Spleen (tissue), 7 donors: ENCODE measurements around the gene CLMN.

Experiments
- CTCF ChIP-seq, 11 experiments: fragments of 200-600 bp in 7 of 11; fragments of 450-650 bp in 4 of 11; sonication (generic) in 4 of 11; IDR thresholded peaks in 8 of 11; conservative IDR thresholded peaks in 3 of 11; 1 replicate in 7 of 11; 2 replicates in 4 of 11; pipeline versions ENCODE4 v1.4.0 to v1.8.0; 2016 to 2021; ENCODE audit warnings: antibody characterized with exemption in 11 of 11, inconsistent platforms in 4 of 11, mild to moderate bottlenecking in 1 of 11
- POLR2A ChIP-seq, 3 donors: fragments of 450-650 bp; IDR thresholded peaks; one replicate each; pipeline ENCODE4 v1.5.1; 2017; ENCODE audit warnings: antibody characterized with exemption in 3 of 3, mild to moderate bottlenecking in 1 of 3
- POLR2AphosphoS5 ChIP-seq, 3 donors: sonication (generic); formaldehyde crosslinking; IDR thresholded peaks; one replicate each; pipeline ENCODE4 v1.5.1; 2017; ENCODE audit warnings: antibody characterized with exemption in 3 of 3
- donor health status: DM: no; HTN: no; CAD: no; lungs with moderate emphysema.
- donor health status: DM: no; HTN: no; CAD: no.
- donor health status: DM: no; HTN: no; CAD: no.

GRCh38 chr14:95305940-95306339 lies 13.8 kb downstream of the CLMN start:
- no peak for TF ChIP-seq CTCF (IDR thresholded peaks at IDR 0.05 in 8 of 11, conservative IDR thresholded peaks at IDR 0.05 in 3 of 11)
- no peak for TF ChIP-seq POLR2AphosphoS5 (IDR thresholded peaks at IDR 0.05)
- no peak for TF ChIP-seq POLR2A (IDR thresholded peaks at IDR 0.05)
